ENCODE data around the gene TINAGL1.

The TINAGL1 gene

DNA sequence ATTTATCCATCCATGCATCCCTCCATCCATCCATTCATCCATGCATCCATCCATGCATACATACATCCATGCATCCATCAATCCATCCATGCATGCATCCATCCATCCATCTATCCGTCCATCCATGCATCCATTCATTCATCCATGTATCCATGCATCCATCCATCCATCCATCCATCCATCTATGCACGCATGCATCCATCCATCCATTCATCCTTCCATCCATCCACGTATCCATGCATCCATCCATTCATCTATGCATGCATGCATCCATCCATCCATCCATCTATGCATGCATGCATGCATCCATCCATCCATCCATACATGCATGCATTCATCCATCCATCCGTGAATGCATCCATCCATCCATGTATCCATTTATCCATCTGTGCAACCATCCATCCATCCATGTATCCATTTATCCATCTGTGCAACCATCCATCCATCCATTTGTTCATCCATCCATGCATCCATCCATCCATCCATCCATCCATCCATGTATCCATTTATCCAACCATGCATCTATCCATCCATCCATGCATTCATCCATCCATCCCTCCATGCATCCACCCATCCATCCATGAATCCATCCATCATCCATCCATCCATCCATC is 30.3 kb upstream of the TINAGL1 start:
- no peak overlapping the region for H3K4me3 ChIP-seq (ENCODE audit: low read depth, low read length)
- TF ChIP-seq, protein P1, sequence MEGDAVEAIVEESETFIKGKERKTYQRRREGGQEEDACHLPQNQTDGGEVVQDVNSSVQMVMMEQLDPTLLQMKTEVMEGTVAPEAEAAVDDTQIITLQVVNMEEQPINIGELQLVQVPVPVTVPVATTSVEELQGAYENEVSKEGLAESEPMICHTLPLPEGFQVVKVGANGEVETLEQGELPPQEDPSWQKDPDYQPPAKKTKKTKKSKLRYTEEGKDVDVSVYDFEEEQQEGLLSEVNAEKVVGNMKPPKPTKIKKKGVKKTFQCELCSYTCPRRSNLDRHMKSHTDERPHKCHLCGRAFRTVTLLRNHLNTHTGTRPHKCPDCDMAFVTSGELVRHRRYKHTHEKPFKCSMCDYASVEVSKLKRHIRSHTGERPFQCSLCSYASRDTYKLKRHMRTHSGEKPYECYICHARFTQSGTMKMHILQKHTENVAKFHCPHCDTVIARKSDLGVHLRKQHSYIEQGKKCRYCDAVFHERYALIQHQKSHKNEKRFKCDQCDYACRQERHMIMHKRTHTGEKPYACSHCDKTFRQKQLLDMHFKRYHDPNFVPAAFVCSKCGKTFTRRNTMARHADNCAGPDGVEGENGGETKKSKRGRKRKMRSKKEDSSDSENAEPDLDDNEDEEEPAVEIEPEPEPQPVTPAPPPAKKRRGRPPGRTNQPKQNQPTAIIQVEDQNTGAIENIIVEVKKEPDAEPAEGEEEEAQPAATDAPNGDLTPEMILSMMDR (IDR thresholded peaks at IDR 0.05; ENCODE audit: low read depth, low read length) = no peak

DNA sequence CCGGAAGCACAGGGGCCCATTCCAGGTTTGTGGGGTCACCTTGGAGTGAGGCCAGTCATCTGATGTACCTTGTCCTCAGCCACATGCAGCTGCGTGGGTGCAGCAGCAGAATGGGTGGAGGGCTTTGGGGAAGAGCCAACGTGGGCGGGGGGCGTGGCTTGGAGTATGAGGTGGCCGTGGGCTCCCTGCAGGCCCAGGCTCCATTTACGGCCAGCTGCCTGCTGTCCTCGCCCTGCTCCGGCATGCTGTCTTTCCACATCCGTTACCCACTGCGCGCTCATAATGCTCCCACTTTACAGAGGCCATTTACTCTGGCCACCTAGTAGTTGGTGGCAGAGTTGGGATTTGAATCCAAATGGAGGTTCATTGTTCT is 27.8 kb upstream of the TINAGL1 start:
- TF ChIP-seq, protein P1 (IDR thresholded peaks at IDR 0.05; ENCODE audit: low read depth, low read length) = no peak
- no peak overlapping the region for H3K4me3 ChIP-seq (ENCODE audit: low read depth, low read length)

DNA sequence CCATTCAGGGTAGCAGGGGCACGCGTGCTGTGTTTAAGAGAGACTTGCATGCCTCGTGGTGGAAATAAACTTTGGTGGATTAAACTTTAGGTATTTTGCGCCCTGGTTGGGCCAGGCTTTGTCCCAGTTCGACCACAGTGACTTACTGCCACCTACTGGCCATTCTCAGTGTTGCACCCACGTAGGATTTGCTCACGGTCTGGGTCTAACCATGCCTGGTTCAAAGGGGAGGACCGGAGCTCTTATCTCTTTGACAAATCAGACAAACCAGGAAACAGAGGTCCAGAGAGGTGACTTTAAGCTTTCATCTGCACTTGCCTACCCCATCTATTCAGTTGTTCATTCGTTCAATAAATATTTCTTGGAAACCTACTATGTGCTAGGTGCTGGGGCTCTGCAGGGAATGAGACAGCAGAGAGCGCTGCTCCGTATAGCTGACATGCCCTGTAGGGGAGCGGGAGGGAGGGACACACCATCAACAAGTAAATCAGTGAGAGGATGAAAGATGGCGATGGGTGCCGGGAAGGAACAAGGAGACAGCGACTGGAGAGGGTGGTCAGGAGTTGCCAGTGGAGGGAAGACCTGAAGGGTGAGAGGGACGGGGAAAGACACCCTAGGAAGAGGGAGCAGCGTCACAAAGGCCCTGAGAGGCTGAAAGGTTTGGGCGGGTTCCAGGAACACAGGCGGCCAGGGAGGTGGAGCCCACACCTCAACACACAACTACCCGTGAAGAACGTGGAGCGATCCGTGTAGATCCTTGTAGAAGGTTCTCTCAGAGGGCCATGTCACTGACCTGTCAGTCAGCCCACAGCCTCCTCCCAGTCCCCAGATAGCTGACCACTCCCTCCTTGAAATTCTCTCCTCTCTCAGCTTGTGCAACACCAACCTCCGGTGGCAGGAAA is 27.2 kb upstream of the TINAGL1 start:
- TF ChIP-seq, protein P1 (IDR thresholded peaks at IDR 0.05; ENCODE audit: low read depth, low read length) = peak; percentile 86
- H3K4me3 ChIP-seq (ENCODE audit: low read depth, low read length) = peak overlapping the region; percentile 41

DNA sequence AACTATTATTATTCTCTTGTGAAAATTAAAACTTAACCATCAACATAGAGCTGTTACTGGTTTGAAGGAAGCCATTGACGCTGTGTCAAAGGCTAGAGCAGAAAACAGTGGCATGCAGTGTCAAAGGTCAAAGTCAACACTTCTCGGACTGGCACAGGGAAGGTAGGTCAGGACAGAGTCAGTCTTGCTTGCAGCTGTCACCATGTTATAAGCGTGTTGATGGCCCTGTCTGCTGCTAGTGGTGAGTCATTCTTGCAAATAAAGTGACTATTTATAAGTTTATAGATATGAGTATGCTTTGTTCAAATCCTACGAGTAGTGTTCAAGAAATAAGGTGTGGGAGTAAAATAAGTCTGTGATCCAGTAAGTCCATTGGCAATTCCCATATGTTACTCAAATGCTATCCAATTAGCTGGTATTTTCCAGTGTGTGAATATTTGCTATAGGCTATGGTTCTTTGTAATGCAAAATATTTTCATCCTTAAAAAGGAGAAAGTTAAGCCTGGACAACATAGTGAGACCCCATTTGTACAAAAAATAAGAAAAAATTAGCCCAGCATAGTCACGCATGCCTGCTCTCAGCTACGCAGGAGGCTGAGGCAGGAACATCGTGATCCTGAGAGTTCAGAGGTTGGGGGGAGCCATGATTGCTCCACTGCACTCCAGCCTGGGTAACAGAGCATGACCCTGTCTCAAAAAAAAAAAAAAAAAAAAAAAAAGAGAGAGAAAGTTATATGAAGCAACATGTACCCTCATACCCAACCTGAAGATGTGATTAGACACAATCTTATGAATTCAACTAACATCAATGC is 26.3 kb upstream of the TINAGL1 start:
- TF ChIP-seq, protein P1 (IDR thresholded peaks at IDR 0.05; ENCODE audit: low read depth, low read length) = no peak
- H3K4me3 ChIP-seq (ENCODE audit: low read depth, low read length) = no peak overlapping the region; the same call in 1 of the 2 replicates

DNA sequence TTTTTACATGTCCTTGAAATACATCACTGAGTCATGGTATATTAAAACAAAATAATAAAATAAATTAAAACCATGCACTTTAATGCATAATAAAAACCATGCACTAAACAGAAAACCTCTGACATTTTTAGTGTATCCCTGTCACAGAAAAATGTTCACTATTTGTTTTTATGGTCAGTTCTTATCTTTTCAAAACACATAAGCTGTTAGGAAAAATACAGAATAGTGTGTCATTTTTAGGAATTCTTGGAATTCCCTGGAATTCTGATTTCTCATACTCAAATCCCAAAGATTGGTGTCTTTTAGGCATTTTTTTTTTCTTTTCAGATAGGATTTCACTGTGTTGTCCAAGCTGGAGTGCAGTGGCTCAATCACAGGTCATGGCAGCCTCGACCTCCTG is 25.1 kb upstream of the TINAGL1 start:
- TF ChIP-seq, protein P1 (IDR thresholded peaks at IDR 0.05; ENCODE audit: low read depth, low read length) = no peak

DNA sequence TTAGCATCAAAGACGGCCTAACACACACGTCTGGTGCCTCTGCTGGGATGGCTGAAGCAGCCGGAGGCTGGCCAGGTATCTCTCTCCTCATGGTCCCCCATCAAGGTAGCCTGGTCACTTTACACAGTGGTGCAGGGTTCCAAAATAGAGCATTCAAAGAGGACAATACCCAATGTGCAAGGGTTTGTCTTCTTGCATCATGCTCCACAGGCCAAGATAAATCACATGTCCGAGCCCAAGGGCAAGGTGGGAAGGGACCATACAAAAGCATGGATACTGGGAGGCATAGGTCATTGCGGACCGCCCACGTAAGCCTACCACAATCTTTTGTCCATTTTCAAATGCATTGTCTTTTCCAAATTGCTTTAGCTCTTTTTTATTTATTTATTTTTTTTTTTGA is 23.8 kb upstream of the TINAGL1 start:
- TF ChIP-seq, protein P1 (IDR thresholded peaks at IDR 0.05; ENCODE audit: low read depth, low read length) = no peak
- H3K4me3 ChIP-seq (ENCODE audit: low read depth, low read length) = no peak overlapping the region

More for the DNA sequence above, 25.1 kb upstream of the TINAGL1 start:
- no peak overlapping the region for H3K4me3 ChIP-seq (ENCODE audit: low read depth, low read length)

All from WI38 (cell line).